Retinal pigment epithelial cell (primary cell): ENCODE data around the gene CKMT2.

Experiments used
- DNase-seq: peaks from one replicate; pipeline ENCODE4 v3.0.0-alpha.2; 2010; ENCODE audit warnings: low read depth
- H3K4me3 ChIP-seq: 2 replicates; pipeline ENCODE4 v1.5.1; 2011; ENCODE audit warnings: mild to moderate bottlenecking, low read length, control low read depth, moderate library complexity
- TF ChIP-seq, protein P1 (sequence below): conservative IDR thresholded peaks from 2 replicates; pipeline ENCODE4 v1.5.1; 2011; ENCODE audit warnings: low read depth, low read length, control low read depth, inconsistent platforms

CKMT2 gene

DNA sequence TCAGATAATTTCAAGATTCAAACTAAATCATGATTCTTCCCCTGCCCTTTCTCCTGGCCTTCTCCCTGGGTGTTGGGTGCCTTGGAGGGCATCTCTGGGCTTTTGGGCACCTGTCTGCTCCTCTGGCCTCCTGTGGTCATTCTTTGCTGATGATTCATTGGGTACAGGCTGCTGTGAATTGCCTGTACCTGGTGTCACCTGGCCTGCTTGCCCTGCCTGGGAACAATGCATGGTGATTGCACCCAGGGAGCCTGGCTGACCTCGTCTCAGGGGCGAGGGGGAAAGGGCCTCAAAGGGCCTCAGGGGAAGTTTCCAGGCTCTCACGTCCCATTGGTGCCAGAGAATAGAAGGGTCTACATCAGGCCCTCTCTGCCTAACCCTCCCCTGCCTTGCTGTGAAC is 20.1 kb upstream of the CKMT2 start:
- H3K4me3 ChIP-seq = no peak overlapping the region
- no peak for DNase-seq
- TF ChIP-seq, protein P1, sequence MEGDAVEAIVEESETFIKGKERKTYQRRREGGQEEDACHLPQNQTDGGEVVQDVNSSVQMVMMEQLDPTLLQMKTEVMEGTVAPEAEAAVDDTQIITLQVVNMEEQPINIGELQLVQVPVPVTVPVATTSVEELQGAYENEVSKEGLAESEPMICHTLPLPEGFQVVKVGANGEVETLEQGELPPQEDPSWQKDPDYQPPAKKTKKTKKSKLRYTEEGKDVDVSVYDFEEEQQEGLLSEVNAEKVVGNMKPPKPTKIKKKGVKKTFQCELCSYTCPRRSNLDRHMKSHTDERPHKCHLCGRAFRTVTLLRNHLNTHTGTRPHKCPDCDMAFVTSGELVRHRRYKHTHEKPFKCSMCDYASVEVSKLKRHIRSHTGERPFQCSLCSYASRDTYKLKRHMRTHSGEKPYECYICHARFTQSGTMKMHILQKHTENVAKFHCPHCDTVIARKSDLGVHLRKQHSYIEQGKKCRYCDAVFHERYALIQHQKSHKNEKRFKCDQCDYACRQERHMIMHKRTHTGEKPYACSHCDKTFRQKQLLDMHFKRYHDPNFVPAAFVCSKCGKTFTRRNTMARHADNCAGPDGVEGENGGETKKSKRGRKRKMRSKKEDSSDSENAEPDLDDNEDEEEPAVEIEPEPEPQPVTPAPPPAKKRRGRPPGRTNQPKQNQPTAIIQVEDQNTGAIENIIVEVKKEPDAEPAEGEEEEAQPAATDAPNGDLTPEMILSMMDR = no peak

DNA sequence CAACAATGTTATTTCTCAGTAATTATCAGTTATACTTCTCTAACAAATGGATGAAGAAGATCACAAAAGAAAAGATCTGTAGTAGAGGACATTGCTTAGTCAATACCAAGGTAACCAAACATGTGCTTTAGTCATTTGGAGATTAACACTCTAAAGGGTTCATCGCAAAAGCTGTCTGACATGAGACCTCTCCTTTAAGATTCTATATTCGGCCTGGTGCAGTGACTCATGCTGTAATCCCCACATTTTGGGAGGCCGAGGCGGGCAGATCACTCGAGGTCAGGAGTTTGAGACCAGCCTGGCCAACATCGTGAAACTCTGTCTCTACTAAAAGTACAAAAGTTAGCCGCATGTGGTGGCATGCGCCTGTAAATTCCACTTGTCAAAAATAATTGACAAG is 18.3 kb upstream of the CKMT2 start:
- TF ChIP-seq, protein P1 = no peak
- no peak overlapping the region for H3K4me3 ChIP-seq
- no peak for DNase-seq

DNA sequence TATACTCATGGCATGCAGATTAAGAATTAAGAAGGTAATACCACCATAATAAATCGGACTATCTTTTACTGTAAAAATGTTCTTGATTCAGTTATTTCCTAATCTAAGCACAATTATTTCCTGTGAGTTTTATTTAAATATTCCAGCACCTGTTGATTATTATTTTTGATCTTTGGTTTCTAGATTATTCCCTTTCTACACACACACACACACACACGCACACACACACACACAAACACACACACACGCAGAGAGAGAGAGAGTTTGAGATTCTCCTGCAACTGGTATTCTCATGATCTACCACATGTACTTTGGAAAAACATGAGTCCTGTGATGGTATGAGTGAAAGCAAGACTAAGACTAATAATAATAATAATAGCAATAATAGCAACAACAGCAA is 17.0 kb upstream of the CKMT2 start:
- TF ChIP-seq, protein P1 = no peak
- no peak overlapping the region for H3K4me3 ChIP-seq
- no peak for DNase-seq

DNA sequence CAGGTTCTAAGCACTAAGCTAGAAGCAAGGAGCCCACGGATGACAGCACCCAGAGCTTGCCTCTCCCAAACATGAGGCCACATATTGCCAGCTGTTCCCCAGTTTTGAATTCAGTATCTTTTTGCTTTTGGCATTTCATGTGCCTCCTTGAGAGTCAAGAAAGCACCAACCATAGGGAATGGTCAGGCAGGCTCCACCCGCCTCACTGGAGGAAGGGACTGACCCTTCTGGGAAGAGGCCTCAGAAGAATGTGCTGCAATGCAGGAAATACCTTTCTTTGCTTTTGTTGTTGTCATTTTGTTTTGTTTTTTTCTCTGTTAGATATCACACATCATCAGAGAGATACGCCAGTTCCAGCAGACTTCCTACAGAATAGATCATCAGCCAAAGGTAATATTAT is 13.7 kb upstream of the CKMT2 start:
- DNase-seq = no peak
- H3K4me3 ChIP-seq = no peak overlapping the region
- TF ChIP-seq, protein P1 = no peak

DNA sequence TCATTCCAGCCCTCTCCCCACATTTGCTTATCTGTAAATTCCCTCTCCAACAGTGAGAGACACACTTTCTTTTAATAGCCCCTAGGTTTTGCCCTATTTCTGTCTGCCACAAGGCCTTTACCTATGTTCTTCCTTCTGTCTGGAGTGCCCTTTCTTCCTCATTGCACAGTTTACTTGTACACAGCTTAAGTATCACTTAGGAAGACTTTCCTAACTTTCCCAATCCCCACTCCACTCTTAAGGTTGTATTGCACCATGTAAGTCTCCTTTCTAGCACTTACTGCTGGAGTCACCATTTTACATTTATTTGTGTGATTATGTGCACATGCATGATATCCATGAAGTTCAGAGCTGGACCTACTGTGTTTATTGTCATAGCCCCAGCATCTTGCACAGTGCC is 10.8 kb upstream of the CKMT2 start:
- TF ChIP-seq, protein P1 = no peak
- DNase-seq = no peak
- no peak overlapping the region for H3K4me3 ChIP-seq

DNA sequence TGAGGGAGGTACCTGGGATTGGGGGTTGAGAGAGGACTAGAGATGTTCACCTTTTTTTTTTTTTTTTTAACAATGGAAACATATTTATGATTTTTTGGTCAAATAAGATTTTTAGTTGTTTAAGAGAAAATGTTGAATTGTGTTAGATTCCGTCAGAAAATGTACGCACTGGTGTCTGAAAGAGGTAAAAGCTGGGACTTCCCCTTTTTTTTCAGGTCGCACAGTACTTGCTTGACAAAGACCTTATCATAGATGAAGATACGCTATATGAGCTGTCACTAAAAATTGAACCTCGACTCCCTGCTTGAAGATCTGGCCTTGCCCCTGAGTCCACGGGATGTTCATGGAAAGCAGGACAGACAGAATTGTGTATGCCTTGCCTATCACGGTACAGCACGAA is 7.7 kb upstream of the CKMT2 start:
- TF ChIP-seq, protein P1 = no peak
- DNase-seq = no peak
- no peak overlapping the region for H3K4me3 ChIP-seq

DNA sequence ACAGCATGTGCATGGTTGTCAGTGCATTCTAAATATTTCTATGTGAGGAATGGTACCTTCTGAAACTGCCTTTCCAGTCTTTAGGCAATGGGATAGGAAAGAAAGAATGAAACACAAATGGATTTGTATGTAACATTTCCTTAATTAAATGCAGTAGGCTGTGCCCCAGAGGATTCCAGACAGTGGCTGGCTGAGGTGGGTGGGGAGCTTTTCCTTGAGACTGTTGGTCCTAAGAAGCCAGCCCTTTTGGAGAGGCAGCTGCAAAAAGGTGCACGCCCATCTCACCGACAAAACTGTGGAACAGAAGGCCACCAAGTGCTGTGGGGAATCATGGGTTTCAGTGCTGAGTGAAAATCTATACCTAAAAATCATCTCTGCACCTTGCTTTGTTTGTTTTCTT is 6.8 kb upstream of the CKMT2 start:
- no peak overlapping the region for H3K4me3 ChIP-seq
- TF ChIP-seq, protein P1 = no peak
- no peak for DNase-seq
